Epithelial cell of proximal tubule (primary cell): ENCODE measurements around the gene FOXF1. TPM values are rescaled to one million over a fixed set of nuclear protein-coding genes. Genes with fewer than 3 reads are reported as not detected.

ENCODE experiments used
- DNase-seq: peaks from one replicate; pipeline ENCODE4 v3.0.0-alpha.2; 2011; ENCODE audit warnings: low read depth
- H3K4me3 ChIP-seq: 2 replicates; pipeline ENCODE4 v1.5.1; 2011; ENCODE audit warnings: low read depth, mild to moderate bottlenecking, low read length
- total RNA-seq: library from RNA; depleted of rRNA; stranded (reverse); fragments of >200 nt; gene quantifications from 2 replicates; pipeline ENCODE4 v1.2.3, GENCODE V29; 2015
- TF ChIP-seq, protein P1 (sequence below): conservative IDR thresholded peaks from 2 replicates; pipeline ENCODE4 v1.5.1; 2012; ENCODE audit warnings: low read depth, mild to moderate bottlenecking, low read length

FOXF1 gene
- total RNA-seq, 1 donor from 2014 or later, result 0.12 TPM

DNA sequence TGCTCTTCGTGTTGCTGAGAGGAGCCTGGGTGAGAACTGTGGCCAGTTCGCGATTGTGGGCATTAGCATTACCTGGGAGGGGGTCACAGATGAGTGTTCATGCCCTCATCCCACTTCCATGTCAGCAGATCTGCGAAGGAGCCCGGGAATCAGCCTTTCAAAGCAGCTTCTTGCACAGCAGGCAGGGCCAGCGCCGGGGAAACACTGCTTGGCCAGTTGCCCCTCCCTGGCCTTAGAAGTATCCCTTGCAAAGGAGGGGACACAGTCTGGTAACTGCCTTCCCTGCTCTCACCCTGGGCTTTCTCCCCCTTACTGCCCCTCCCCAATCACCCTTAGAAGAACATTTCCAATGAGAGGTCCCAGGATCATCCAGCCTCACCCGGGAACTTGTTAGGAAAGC, 42.8 kb upstream of the FOXF1 start:
- no peak for DNase-seq
- H3K4me3 ChIP-seq, result no peak overlapping the region
- TF ChIP-seq, protein P1, sequence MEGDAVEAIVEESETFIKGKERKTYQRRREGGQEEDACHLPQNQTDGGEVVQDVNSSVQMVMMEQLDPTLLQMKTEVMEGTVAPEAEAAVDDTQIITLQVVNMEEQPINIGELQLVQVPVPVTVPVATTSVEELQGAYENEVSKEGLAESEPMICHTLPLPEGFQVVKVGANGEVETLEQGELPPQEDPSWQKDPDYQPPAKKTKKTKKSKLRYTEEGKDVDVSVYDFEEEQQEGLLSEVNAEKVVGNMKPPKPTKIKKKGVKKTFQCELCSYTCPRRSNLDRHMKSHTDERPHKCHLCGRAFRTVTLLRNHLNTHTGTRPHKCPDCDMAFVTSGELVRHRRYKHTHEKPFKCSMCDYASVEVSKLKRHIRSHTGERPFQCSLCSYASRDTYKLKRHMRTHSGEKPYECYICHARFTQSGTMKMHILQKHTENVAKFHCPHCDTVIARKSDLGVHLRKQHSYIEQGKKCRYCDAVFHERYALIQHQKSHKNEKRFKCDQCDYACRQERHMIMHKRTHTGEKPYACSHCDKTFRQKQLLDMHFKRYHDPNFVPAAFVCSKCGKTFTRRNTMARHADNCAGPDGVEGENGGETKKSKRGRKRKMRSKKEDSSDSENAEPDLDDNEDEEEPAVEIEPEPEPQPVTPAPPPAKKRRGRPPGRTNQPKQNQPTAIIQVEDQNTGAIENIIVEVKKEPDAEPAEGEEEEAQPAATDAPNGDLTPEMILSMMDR, result no peak

DNA sequence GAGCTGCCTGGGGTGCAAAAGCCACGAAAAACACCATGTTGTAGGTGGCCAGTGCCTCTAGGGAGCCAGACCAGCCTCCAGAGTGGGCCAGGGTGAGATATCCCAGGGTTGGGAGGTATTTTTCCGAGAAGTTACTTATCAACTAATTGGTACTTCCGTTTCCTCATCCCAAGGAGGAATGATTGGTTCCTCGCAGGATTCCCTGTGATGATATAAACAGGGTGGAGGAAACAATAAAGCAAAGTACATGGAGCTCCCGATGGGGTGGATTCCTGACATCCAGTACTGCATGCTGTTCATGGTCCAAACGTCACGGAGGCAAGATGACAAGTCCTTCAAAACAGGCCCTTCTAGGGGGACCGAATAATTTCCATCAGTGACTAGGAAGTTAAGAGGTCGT, 39.4 kb upstream of the FOXF1 start:
- no peak for DNase-seq
- H3K4me3 ChIP-seq, result no peak overlapping the region
- TF ChIP-seq, protein P1, result no peak

DNA sequence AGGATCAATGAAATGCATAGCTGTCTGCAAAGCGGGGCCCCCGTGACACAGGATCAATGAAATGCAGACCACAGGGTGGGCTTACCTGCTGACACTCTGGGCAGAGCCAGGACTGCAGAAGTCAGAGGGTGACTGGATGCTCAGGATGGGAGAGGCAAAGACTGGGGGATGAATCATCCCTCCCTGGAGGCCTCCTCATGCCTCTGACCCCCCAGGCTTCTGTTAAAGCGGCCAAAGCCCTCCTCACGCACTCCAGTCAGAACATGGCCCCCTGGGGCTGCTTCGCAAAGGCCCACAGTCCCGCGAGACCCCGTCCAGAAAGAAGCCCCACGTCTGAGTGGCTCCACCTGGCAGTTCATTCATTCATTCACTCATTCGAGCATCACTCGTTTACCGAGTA, 38.4 kb upstream of the FOXF1 start:
- TF ChIP-seq, protein P1, result no peak
- no peak overlapping the region for H3K4me3 ChIP-seq
- no peak for DNase-seq

DNA sequence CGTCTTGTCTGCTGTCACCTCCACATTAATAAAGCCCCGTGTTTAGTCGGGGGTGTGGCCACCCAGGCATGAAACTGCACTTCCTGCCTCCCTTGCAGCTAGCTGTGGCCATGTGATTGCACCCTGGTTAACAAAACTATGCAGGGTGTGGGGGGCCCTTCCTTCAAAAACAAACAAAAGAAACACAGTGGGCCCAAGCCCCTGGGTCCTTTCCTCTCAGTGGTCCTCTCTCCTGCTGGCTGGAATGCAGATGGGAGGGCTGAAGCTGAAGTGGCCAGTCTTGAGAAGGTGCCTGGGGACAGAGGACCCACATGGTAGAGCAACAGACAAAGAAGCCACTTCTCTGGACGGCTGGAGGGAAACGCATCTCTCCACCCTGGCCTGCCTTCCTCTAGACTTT, 38.0 kb upstream of the FOXF1 start:
- DNase-seq, result no peak
- H3K4me3 ChIP-seq, result no peak overlapping the region
- TF ChIP-seq, protein P1, result no peak

DNA sequence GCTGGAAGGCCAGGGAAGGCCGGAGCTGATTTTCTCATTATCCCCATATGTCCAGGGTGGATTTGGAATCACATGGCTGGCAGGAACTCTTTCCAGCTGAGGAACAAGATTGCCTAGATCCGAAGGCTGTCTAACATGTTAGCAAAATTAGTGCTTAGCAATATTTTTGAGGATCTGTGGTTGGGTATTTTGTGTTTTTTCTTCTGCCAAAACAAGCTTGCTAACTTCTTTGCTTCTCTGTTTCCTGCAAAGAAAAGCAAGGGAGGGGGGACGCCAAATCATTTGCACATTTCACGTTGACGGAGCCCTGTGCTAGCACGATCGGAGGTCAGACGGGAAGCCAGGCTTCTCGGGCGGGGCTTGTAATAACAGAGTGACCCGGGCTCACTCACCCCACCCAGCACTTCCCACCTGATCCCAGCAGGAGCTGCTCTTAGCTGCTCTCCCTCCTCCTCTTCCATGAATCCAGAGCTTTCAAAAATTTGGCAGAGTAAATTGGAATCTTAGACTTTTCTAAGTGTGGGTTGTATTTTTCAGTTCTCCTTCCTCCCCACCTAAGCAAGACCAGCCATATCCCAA, 33.3 kb upstream of the FOXF1 start:
- no peak for DNase-seq
- no peak overlapping the region for H3K4me3 ChIP-seq
- TF ChIP-seq, protein P1, result no peak

DNA sequence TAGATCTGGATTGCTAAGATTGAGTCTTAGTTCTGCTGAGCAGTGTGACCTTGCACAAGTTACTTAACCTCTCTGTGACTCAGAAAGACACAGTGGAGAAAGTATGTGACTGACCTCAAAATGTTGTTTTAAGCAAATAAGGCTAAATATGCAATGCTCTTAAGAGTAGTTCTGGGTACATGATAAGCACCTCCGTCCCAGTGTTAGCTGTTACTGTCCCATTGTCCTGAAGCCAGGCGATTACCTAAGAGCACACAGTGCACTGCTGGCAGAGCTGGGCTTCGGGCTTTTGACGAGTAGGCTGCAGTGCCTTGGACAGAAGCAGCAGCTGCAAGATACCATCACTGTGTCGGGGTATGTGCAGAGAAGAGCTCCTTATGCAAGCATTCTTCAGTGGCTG, 32.7 kb upstream of the FOXF1 start:
- no peak for DNase-seq
- TF ChIP-seq, protein P1, result no peak
- no peak overlapping the region for H3K4me3 ChIP-seq

DNA sequence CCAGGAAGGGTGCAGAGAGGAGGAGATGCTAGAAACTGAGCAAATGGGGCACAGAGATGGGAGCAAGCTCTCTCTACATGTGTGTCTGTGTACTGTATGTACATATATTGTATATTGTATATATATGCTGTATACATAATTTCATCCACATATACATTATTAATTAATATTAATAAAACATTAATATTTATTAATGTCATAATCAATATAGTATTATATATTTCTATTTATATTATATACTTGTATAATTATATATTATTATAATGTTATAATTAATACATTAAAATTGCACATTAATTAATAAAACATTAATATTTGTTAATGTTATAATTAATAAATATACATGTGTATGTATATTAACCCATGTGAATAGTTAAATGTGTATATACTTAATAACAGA, 31.5 kb upstream of the FOXF1 start:
- no peak overlapping the region for H3K4me3 ChIP-seq
- DNase-seq, result no peak
- TF ChIP-seq, protein P1, result no peak
